ENCODE measurements around the gene DGKQ. TPM values are rescaled to one million over a fixed set of nuclear protein-coding genes. Genes with fewer than 3 reads are reported as not detected.

DGKQ gene
- total RNA-seq, 1 experiment from 2014 or later: 12.2 TPM

- in situ Hi-C loops (cut with HindIII; ENCODE audit: low pct_unique_long_range_greater_than_20kb, low sequenced_read_pairs): no loop called here
- Histone ChIP-seq H3K27me3 (ENCODE audit: control insufficient read depth, insufficient read depth, low read length) (no peaks in the 10 kb centered on the region), H3K36me3 (ENCODE audit: control insufficient read depth, insufficient read depth, low read length) (no peaks in the 10 kb centered on the region), H3K9me3 (ENCODE audit: control insufficient read depth, insufficient read depth, low read depth, low read length) (no peaks in the 10 kb centered on the region), H3K4me1 (ENCODE audit: control insufficient read depth, insufficient read depth, low read length) (no peaks in the 10 kb centered on the region), H3K4me3 (ENCODE audit: low read depth in 2 of 2, low read length in 2 of 2) (no peak overlapping the region), H3K27ac (ENCODE audit: low read length) (no peak overlapping the region)
- ATAC-seq (no peak), DNase-seq (ENCODE audit: low read depth, low spot score) (no peak)
- intact Hi-C loops (cut with micrococcal nuclease; ENCODE audit: unreplicated experiment): no loop called here
- no TSS peak for BruUV-seq (replicated peaks)
- ChIA-PET CTCF (no interaction called here), POLR2A (no interaction called here)
- TF ChIP-seq POLR2AphosphoS5 (IDR thresholded peaks at IDR 0.05; ENCODE audit: low read depth, low read length): no peak
- no peak for TF ChIP-seq REST (IDR thresholded peaks at IDR 0.05; ENCODE audit: insufficient read depth in 1 of 2, low read depth in 2 of 2, low read length in 1 of 2)
- no peak for TF ChIP-seq TCF7L2 (IDR thresholded peaks at IDR 0.05; ENCODE audit: low read depth, low read length)
- no peak for TF ChIP-seq SIN3A (IDR thresholded peaks at IDR 0.05; ENCODE audit: borderline replicate concordance, insufficient read depth, low read depth, low read length)
- TF ChIP-seq CTCF (IDR thresholded peaks at IDR 0.05): no peak
Measured at GRCh38 chr4:957581-958313, 15.6 kb downstream of the DGKQ start.

- Histone ChIP-seq H3K27me3 (ENCODE audit: control insufficient read depth, insufficient read depth, low read length) (no peaks in the 10 kb centered on the region), H3K9me3 (ENCODE audit: control insufficient read depth, insufficient read depth, low read depth, low read length) (no peaks in the 10 kb centered on the region), H3K4me3 (ENCODE audit: low read depth in 2 of 2, low read length in 2 of 2) (no peak overlapping the region), H3K4me1 (ENCODE audit: control insufficient read depth, insufficient read depth, low read length) (no peaks in the 10 kb centered on the region), H3K36me3 (ENCODE audit: control insufficient read depth, insufficient read depth, low read length) (no peaks in the 10 kb centered on the region), H3K27ac (ENCODE audit: low read length) (no peak overlapping the region)
- no peak for ATAC-seq
- no peak for DNase-seq (ENCODE audit: low read depth, low spot score)
- POLR2A ChIA-PET: interaction anchor here (0.6 kb wide), 1 partner anchor 11 kb away, joined by 5 read pairs; no protein-coding TSS in a partner anchor
- intact Hi-C loops (cut with micrococcal nuclease; ENCODE audit: unreplicated experiment) (no loop called here), in situ Hi-C loops (cut with HindIII; ENCODE audit: low pct_unique_long_range_greater_than_20kb, low sequenced_read_pairs) (no loop called here)
- CTCF ChIA-PET: no interaction called here
- no TSS peak for BruUV-seq (replicated peaks)
- TF ChIP-seq REST (IDR thresholded peaks at IDR 0.05; ENCODE audit: insufficient read depth in 1 of 2, low read depth in 2 of 2, low read length in 1 of 2): no peak
- no peak for TF ChIP-seq TCF7L2 (IDR thresholded peaks at IDR 0.05; ENCODE audit: low read depth, low read length)
- no peak for TF ChIP-seq CTCF (IDR thresholded peaks at IDR 0.05)
- no peak for TF ChIP-seq SIN3A (IDR thresholded peaks at IDR 0.05; ENCODE audit: borderline replicate concordance, insufficient read depth, low read depth, low read length)
- no peak for TF ChIP-seq POLR2AphosphoS5 (IDR thresholded peaks at IDR 0.05; ENCODE audit: low read depth, low read length)
Measured at GRCh38 chr4:957231-957580, 16.2 kb downstream of the DGKQ start.
